Placental pericyte (primary cell): Measurements from ENCODE around the gene COL26A1. TPM values are rescaled to one million over a fixed set of nuclear protein-coding genes. Genes with fewer than 3 reads are reported as not detected.

Source experiments
- small RNA-seq: library from RNA; depleted of rRNA; stranded (forward); fragments of <200 nt; gene quantifications from one replicate; pipeline ENCODE3, GENCODE V24; 2012; ENCODE audit warnings: low replicate concordance
- total RNA-seq: library from RNA; depleted of rRNA; stranded (reverse); fragments of >200 nt; gene quantifications from 2 replicates; pipeline ENCODE4 v1.2.3, GENCODE V29; 2012

Gene COL26A1
- not detected in 2 replicates for total RNA-seq

GRCh38 chr7:101362334-101363195 lies at the start of gene COL26A1:
COL26A1 (plus strand) TSS chr7:101362875; CDS start chr7:101363033, 158 bp downstream.

GRCh38 chr7:101321491-101322401 lies 40.9 kb upstream of the COL26A1 start, which contains the start of gene IFT22:
IFT22 (minus strand) TSS chr7:101321812; CDS start chr7:101321709, 103 bp downstream.

Small RNAs within 50 kb of the gene (small RNA-seq; reads per million reads assigned to genes)
- gene AC004965.1, result not detected

Other genes with a start within 250 kb of the COL26A1 start
- 1,212 and 2,489 TPM in 2 replicates for gene SERPINE1, start 235.8 kb upstream of the COL26A1 start, total RNA-seq
- 100 and 148 TPM in 2 replicates for gene AP1S1, start 208.4 kb upstream of the COL26A1 start, total RNA-seq
- not detected in 2 replicates for gene VGF, start 197.3 kb upstream of the COL26A1 start, total RNA-seq
- gene NAT16, start 182.6 kb upstream of the COL26A1 start, total RNA-seq, result not detected in 2 replicates
- gene MOGAT3, start 161.8 kb upstream of the COL26A1 start, total RNA-seq, result not detected in 2 replicates
- gene PLOD3, start 145.3 kb upstream of the COL26A1 start, total RNA-seq, result 101 and 108 TPM in 2 replicates
- gene ZNHIT1, start 144.7 kb upstream of the COL26A1 start, total RNA-seq, result 70.2 and 76.6 TPM in 2 replicates
- 3.6 and 5.9 TPM in 2 replicates for gene CLDN15, start 125.1 kb upstream of the COL26A1 start, total RNA-seq
- 97.4 and 164 TPM in 2 replicates for gene FIS1, start 117.8 kb upstream of the COL26A1 start, total RNA-seq
- 24.2 and 32.4 TPM in 2 replicates for gene IFT22, start 41.1 kb upstream of the COL26A1 start, total RNA-seq